ENCODE measurements around the gene SATB1.

GRCh38 chr3:18474202-18474601 lies 49.1 kb upstream of the SATB1 start:
- no peak for TF ChIP-seq KLF16 (tag by site-specific recombination; IDR thresholded peaks at IDR 0.05)
- TF ChIP-seq, protein P1, sequence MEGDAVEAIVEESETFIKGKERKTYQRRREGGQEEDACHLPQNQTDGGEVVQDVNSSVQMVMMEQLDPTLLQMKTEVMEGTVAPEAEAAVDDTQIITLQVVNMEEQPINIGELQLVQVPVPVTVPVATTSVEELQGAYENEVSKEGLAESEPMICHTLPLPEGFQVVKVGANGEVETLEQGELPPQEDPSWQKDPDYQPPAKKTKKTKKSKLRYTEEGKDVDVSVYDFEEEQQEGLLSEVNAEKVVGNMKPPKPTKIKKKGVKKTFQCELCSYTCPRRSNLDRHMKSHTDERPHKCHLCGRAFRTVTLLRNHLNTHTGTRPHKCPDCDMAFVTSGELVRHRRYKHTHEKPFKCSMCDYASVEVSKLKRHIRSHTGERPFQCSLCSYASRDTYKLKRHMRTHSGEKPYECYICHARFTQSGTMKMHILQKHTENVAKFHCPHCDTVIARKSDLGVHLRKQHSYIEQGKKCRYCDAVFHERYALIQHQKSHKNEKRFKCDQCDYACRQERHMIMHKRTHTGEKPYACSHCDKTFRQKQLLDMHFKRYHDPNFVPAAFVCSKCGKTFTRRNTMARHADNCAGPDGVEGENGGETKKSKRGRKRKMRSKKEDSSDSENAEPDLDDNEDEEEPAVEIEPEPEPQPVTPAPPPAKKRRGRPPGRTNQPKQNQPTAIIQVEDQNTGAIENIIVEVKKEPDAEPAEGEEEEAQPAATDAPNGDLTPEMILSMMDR (tag by site-specific recombination; IDR thresholded peaks at IDR 0.05) = no peak
- TF ChIP-seq ZSCAN5A (tag by site-specific recombination; IDR thresholded peaks at IDR 0.05) = no peak
- TF ChIP-seq ZNF121 (tag by site-specific recombination; IDR thresholded peaks at IDR 0.05) = no peak
- no peak for TF ChIP-seq ZBTB49 (tag by site-specific recombination; IDR thresholded peaks at IDR 0.05; ENCODE audit: low read depth)
- no peak for TF ChIP-seq SALL2 (tag by site-specific recombination; IDR thresholded peaks at IDR 0.05; ENCODE audit: borderline replicate concordance)
- TF ChIP-seq ZNF114 (tag by site-specific recombination; IDR thresholded peaks at IDR 0.05) = no peak
- no peak for TF ChIP-seq ZXDB (tag by site-specific recombination; IDR thresholded peaks at IDR 0.05)
